GM19328 (cell line): Measurements from ENCODE around the gene FCRL6.

Experiments
- ATAC-seq: cut with Tn5 transposase; IDR thresholded peaks from one replicate; pipeline ENCODE4 v1.9.1; 2021; ENCODE audit warnings: mild to moderate bottlenecking, moderate library complexity; ENCODE audit not compliant: unreplicated experiment

FCRL6 gene

GRCh38 chr1:159835356-159835755 lies 33.2 kb downstream of the FCRL6 start:
- no peak for ATAC-seq

DNA sequence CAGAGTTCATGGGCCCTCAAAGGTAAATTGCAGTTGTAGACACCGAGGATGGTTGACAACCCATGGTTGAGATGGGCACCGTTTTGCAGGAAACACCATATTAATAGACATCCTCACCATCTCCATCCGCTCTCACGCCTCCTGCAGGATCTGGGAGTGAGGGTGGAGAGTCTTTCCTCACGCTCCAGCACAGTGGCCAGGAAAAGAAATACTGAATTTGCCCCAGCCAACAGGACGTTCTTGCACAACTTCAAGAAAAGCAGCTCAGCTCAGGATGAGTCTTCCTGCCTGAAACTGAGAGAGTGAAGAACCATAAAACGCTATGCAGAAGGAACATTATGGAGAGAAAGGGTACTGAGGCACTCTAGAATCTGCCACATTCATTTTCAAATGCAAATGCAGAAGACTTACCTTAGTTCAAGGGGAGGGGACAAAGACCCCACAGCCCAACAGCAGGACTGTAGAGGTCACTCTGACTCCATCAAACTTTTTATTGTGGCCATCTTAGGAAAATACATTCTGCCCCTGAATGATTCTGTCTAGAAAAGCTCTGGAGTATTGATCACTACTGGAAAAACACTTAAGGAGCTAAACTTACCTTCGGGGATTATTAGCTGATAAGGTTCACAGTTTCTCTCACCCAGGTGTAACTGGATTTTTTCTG lies 33.8 kb downstream of the FCRL6 start:
- ATAC-seq: no peak

GRCh38 chr1:159838715-159839114 lies 36.6 kb downstream of the FCRL6 start:
- ATAC-seq: no peak

- ATAC-seq: no peak
These were observed 37.1 kb downstream of the FCRL6 start for GRCh38 chr1:159839116-159839849.

DNA sequence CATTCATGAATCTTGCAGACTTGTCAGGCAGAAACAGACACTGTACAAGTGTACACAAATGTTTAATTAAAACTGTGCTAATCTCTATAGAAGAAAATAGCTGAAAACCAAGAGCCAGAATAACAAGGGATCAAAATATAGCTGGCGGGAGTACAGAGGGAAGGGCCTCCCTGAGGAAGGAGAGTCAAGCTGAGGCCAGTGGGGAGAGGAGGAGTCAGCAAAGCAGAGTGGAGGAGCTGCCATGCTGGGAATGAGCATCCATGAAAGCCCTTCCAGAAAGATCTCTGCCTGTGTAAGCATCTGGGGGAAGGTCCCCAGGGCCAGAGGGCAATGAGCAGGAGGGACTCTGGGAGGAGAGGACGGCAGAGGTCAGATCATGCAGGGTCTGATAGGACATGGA lies 39.6 kb downstream of the FCRL6 start:
- no peak for ATAC-seq

DNA sequence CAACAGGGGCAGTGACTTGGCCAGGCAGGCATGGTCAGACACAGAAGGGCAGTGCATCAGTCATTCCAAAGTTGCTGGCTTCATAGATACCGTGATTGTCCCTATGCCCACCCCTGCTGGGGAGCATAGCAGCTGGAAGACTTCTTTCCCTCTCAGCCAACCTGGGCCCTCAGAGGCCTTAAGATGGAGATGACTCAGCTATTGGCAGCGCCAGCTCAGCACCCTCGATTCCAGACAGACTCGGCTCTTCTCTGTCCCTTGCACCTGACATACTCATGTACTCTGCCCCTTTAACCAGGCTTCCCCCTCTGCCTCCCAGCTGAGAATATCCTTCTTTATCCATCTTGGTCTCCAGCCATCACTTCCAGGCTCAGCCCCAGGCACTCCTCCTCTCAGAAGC lies 41.3 kb downstream of the FCRL6 start:
- no peak for ATAC-seq

DNA sequence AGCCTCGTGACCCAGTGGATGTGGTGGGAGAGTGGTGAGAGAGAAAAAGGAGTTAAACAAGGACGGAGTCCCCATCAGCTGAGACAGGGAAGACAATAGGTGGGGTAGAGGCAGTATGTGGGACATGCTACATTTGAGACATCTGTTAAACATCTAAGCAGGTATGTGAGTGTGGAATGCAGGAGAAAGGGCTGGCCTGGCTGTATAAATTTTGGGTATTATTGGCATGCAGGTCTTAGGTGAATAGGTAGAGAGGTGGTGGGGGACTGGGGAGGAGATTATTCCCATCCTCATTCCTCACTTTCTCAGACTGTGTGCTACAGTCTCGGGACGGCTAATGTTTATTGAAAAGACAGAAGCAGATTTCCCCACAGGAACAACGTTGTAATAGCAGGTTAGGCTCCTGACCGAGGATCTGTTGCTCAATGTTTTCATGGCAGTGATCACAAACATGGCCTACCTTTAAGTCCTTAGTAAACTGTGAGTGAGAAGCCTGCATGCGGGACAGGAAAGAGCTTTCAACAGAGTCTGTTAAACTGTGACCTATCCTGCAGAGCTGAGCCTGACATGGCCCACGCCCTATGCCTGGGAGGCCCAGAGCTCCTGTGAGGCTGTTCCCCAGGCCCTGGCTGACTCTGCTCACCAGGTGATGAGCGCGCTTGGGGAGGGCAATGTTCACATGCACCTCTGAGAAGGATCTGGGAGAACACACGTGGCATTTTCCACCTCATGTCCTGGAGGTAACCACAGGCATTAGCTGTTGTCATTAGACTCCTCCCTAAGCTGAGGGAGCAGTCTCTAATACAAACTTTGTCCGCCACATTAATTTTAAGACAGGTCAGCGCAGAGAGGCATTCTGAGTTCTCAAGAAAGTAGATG lies 43.8 kb downstream of the FCRL6 start:
- no peak for ATAC-seq

GRCh38 chr1:159847231-159847630 lies 45.1 kb downstream of the FCRL6 start:
- no peak for ATAC-seq

- ATAC-seq: no peak
These were observed 46.2 kb downstream of the FCRL6 start for GRCh38 chr1:159848326-159848725.

- ATAC-seq: no peak
These were observed 47.6 kb downstream of the FCRL6 start for GRCh38 chr1:159849626-159850366.

GRCh38 chr1:159851407-159851806 lies 49.2 kb downstream of the FCRL6 start:
- ATAC-seq: no peak

DNA sequence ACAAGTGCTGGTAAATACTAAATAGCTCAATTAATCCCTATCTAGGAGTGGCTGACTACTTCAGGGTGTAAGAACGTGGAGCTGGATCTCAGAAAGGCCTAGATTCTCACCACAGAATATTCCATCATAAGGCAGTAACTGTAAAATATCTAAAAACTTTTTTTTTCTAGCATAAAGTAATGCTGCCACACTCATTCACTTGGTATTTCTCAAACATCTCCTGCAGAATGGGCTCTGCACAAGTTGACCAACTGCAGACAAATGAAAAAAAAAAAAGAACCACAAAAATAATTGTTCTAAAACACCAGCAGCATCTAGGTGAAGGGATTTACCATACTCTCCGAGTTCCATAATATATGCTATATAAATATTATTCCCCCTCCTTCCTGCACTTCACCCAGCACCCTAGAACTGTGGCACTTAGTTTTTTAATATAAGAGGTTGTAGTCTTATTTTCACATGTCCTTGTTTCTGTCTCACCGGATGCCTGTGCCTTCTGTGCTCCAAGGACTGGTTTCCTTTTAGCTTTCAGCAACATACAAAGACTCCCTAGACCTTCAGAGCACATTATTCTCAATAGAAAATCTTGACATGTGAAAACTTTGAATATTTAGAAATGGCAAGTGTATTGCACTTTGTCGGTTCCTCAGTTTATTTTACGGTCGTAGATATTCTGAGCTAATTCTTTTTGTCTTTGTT lies 51.4 kb downstream of the FCRL6 start:
- no peak for ATAC-seq

GRCh38 chr1:159854116-159854692 lies 52.0 kb downstream of the FCRL6 start:
- ATAC-seq: no peak

- peak; percentile 59 for ATAC-seq
These were observed 52.6 kb downstream of the FCRL6 start for GRCh38 chr1:159854693-159855192.

- ATAC-seq: no peak
These were observed 53.5 kb downstream of the FCRL6 start for GRCh38 chr1:159855709-159856108.

- no peak for ATAC-seq
These were observed 54.4 kb downstream of the FCRL6 start for GRCh38 chr1:159856576-159856975.

DNA sequence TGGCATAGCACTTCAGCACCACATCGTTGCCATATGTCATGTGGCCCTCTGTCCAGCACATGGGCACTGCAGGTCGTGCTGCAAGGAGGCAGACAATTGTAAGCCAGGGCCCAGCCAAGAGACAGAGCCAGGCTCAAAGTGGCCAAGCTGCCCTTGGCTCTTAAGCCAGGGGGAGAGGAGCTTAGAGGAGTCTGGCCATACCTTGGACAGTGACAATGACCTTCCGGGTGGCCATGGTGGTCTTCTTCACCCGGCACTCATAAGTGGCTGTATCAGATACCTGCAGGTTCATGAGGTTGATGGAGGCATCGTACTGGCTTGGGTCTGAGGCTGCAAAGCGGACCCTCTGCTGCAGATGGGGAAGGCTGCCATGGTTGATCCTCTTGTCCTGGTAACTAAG lies 55.7 kb downstream of the FCRL6 start:
- no peak for ATAC-seq

DNA sequence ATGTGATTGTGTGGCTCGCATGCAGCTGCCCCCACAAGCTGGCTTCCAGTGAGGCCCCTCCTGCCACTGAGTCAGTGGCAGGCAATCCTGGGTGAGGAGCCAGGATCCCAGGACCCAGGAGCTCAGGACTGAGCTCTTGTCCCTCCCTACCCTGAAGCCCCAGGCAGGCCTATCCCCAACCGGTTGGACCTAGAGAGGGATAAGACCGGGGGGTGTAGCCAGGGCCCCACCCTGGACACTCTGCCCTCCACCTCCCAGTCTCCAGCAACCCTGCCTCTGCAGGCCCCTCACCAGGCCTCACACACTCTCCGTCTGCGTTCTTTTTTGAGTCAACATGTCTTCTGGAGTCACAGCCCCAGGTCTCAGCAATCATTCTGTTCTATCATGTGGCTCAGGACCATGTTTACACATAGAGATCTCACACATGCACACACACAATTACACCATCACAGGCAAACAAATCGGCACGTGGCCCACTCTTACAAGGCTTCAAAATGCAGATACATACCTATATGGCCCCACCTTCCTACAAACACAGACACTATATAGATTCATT lies 57.7 kb downstream of the FCRL6 start:
- no peak for ATAC-seq

GRCh38 chr1:159860456-159860855 lies 58.3 kb downstream of the FCRL6 start:
- ATAC-seq: no peak

- no peak for ATAC-seq
These were observed 59.1 kb downstream of the FCRL6 start for GRCh38 chr1:159861218-159861617.
